KMS-11 (cell line): ENCODE results near the gene ANKS6.

Experiments used
- H2AFZ ChIP-seq: fragments of 200-600 bp; sonication (generic); 2 replicates; pipeline ENCODE4 v1.6.1; 2016; ENCODE audit warnings: antibody characterized with exemption, mixed run types, low read depth
- H3K27ac ChIP-seq: fragments of 200-600 bp; sonication (generic); 2 replicates; pipeline ENCODE4 v1.6.1; 2016; ENCODE audit warnings: mild to moderate bottlenecking, mixed run types
- H3K27me3 ChIP-seq: fragments of 200-600 bp; sonication (generic); 2 replicates; pipeline ENCODE4 v1.6.1; 2017; ENCODE audit warnings: mild to moderate bottlenecking, low read depth, mixed run types, moderate library complexity; ENCODE audit not compliant: insufficient read depth
- H3K36me3 ChIP-seq: fragments of 200-600 bp; sonication (generic); 2 replicates; pipeline ENCODE4 v1.6.1; 2017; ENCODE audit warnings: mild to moderate bottlenecking, mixed run types; ENCODE audit not compliant: insufficient read depth
- H3K4me1 ChIP-seq: fragments of 200-600 bp; sonication (generic); 2 replicates; pipeline ENCODE4 v1.6.1; 2016; ENCODE audit warnings: mild to moderate bottlenecking, low read depth, mixed run types; ENCODE audit not compliant: poor library complexity, severe bottlenecking
- H3K4me2 ChIP-seq: fragments of 200-600 bp; sonication (generic); 2 replicates; pipeline ENCODE4 v1.7.0; 2016; ENCODE audit warnings: mild to moderate bottlenecking, mixed run types
- H3K4me3 ChIP-seq: fragments of 200-600 bp; sonication (generic); IDR thresholded peaks from 2 replicates; pipeline ENCODE4 v1.6.1; 2017; ENCODE audit warnings: low read depth, low read length, mixed read lengths; ENCODE audit not compliant: insufficient read depth
- H3K79me2 ChIP-seq: fragments of 200-600 bp; sonication (generic); 2 replicates; pipeline ENCODE4 v1.6.1; 2016; ENCODE audit warnings: low read depth, mixed run types; ENCODE audit not compliant: insufficient read depth
- H3K9ac ChIP-seq: fragments of 200-600 bp; sonication (generic); 2 replicates; pipeline ENCODE4 v1.6.1; 2016; ENCODE audit warnings: mild to moderate bottlenecking, mixed run types
- H4K20me1 ChIP-seq: fragments of 200-600 bp; sonication (generic); 2 replicates; pipeline ENCODE4 v1.6.1; 2016; ENCODE audit warnings: mild to moderate bottlenecking, mixed run types; ENCODE audit not compliant: insufficient read depth
- TF ChIP-seq, protein P1 (sequence below): fragments of 200-600 bp; sonication (generic); conservative IDR thresholded peaks from 2 replicates; pipeline ENCODE4 v1.6.1; 2017; ENCODE audit warnings: low read depth, mild to moderate bottlenecking, antibody characterized with exemption, low read length, moderate library complexity, mixed read lengths

ANKS6 gene

DNA sequence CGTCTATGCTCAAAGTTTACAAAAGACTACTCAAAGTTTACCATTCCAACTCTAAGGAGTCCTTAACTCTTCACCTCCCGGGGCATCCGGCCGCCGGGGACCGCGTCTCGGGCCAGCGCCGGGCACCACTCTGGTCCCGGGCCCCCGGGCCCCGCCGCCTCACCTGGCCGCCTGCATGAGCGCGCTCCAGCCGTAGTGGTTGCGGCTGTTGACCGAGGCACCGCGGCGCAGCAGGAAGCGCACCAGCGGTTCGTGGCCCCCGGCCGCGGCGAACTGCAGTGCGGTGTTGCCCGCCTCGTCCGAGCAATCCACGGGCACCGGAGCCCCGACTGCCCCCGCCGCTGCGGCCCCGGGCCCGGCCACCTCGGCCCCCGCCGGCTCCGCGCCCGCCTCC lies 388 bp downstream of the ANKS6 start:
- Histone ChIP-seq H2AFZ (peak overlapping the region; percentile 75; the same call in 1 of the 2 replicates), H3K27me3 (no peaks in the 10 kb centered on the region), H3K4me2 (peak overlapping the region; percentile 92), H3K36me3 (no peaks in the 10 kb centered on the region), H3K79me2 (peaks cover 7% of the 10 kb centered on the region; the same call in 1 of the 2 replicates), H4K20me1 (peaks cover 1% of the 10 kb centered on the region; the same call in 1 of the 2 replicates), H3K4me3 (no peak overlapping the region), H3K27ac (no peak overlapping the region), H3K9ac (peak overlapping the region; percentile 38; the same call in 1 of the 2 replicates), H3K4me1 (peaks cover 27% of the 10 kb centered on the region)
- TF ChIP-seq, protein P1, sequence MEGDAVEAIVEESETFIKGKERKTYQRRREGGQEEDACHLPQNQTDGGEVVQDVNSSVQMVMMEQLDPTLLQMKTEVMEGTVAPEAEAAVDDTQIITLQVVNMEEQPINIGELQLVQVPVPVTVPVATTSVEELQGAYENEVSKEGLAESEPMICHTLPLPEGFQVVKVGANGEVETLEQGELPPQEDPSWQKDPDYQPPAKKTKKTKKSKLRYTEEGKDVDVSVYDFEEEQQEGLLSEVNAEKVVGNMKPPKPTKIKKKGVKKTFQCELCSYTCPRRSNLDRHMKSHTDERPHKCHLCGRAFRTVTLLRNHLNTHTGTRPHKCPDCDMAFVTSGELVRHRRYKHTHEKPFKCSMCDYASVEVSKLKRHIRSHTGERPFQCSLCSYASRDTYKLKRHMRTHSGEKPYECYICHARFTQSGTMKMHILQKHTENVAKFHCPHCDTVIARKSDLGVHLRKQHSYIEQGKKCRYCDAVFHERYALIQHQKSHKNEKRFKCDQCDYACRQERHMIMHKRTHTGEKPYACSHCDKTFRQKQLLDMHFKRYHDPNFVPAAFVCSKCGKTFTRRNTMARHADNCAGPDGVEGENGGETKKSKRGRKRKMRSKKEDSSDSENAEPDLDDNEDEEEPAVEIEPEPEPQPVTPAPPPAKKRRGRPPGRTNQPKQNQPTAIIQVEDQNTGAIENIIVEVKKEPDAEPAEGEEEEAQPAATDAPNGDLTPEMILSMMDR: no peak

DNA sequence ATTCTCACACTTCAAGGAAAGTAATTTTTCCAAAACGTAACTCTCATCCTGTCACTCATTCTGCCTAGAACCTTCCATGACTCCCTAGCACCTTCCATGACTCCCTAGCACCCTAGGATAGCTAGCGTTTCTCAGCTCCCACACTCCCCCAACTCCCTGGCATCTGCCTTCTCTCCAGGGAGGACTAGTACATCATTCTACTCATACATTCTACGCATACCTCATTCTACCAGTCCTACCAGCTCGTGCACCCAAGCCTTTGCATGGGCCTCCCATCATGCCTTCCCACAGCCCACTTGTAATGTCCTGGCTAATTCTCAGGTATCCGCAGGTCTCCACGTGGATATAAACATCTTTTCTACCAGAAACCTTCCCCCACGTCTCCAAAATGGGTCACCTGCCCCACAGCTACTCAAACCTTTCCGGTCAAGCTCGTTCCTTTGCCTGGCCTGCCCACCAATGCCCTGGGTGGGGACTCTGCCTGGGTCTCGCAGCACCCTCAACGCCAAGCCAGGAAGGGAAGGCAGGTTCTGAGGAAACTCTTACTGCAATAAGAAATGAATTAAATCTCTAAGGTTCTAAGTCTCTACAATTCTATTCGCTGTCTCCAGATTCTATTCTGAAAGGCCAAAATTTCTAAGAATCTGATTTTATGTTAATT lies 930 bp downstream of the ANKS6 start:
- Histone ChIP-seq H3K9ac (peak overlapping the region; percentile 38; the same call in 1 of the 2 replicates), H4K20me1 (peaks cover 7% of the 10 kb centered on the region; the same call in 1 of the 2 replicates), H3K4me3 (no peak overlapping the region), H3K4me1 (peaks cover 32% of the 10 kb centered on the region), H3K36me3 (no peaks in the 10 kb centered on the region), H3K27me3 (no peaks in the 10 kb centered on the region), H2AFZ (peak overlapping the region; percentile 75; the same call in 1 of the 2 replicates), H3K79me2 (peaks cover 7% of the 10 kb centered on the region; the same call in 1 of the 2 replicates), H3K27ac (no peak overlapping the region), H3K4me2 (peak overlapping the region; percentile 92)
- TF ChIP-seq, protein P1: no peak

- Histone ChIP-seq H3K4me3 (no peak overlapping the region), H3K9ac (no peak overlapping the region), H3K36me3 (no peaks in the 10 kb centered on the region), H3K4me1 (peaks cover 32% of the 10 kb centered on the region), H3K4me2 (0 out of 2 replicates have a peak overlapping the region, but pooled peaks have one; percentile 92), H3K27me3 (no peaks in the 10 kb centered on the region), H2AFZ (no peak overlapping the region), H3K27ac (no peak overlapping the region), H3K79me2 (peaks cover 7% of the 10 kb centered on the region; the same call in 1 of the 2 replicates), H4K20me1 (peaks cover 8% of the 10 kb centered on the region; the same call in 1 of the 2 replicates)
- TF ChIP-seq, protein P1: no peak
These were observed 1.6 kb downstream of the ANKS6 start for GRCh38 chr9:98794802-98795201.

DNA sequence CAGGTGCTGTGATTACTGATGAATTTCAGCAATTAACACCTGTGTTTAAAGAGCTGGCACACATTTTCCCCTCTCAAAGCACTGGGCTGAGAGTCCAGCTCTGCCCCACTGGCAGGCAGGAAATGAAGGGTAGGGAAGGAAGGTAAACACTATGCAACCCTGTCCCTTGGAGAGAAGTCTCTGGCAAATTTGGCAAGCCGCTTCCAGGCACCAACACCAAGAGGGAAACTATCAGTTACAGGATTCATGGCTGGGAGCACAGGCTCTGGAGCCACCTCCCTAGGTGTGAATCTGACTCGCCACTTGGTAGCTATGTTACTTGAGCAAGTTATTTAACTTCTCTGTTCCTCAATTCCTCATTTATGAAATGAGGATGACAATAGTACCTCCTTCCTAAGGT lies 3.3 kb downstream of the ANKS6 start:
- no peaks in the 10 kb centered on the region for H3K27me3 ChIP-seq
- no peak overlapping the region for H2AFZ ChIP-seq
- H3K9ac ChIP-seq: no peak overlapping the region
- peaks cover 32% of the 10 kb centered on the region for H3K4me1 ChIP-seq
- no peaks in the 10 kb centered on the region for H3K36me3 ChIP-seq
- no peak overlapping the region for H3K4me3 ChIP-seq
- TF ChIP-seq, protein P1: no peak
- peaks cover 8% of the 10 kb centered on the region; the same call in 1 of the 2 replicates for H4K20me1 ChIP-seq
- no peak overlapping the region for H3K27ac ChIP-seq
- H3K4me2 ChIP-seq: no peak overlapping the region
- H3K79me2 ChIP-seq: peaks cover 7% of the 10 kb centered on the region; the same call in 1 of the 2 replicates
